Keratinocyte (primary cell): Measurements from ENCODE around the gene DPM2. TPM values are rescaled to one million over a fixed set of nuclear protein-coding genes. Genes with fewer than 3 reads are reported as not detected.

Source experiments
- DNase-seq: peaks from one replicate; pipeline ENCODE4 v3.0.0-alpha.2; 2011; ENCODE audit warnings: low read depth, missing footprints, low spot score
- FAIRE-seq: peaks from 2 replicates; lab custom pipeline; 2011; peaks lifted over from hg19 to GRCh38; lab: Jason Lieb, UNC
- H2AFZ ChIP-seq: 2 replicates; pipeline ENCODE4 v1.6.0; 2012; ENCODE audit warnings: low read length, control low read depth, inconsistent platforms; ENCODE audit not compliant: control insufficient read depth
- H3K27ac ChIP-seq: 2 replicates; pipeline ENCODE4 v1.5.1; 2011; ENCODE audit warnings: low read length; ENCODE audit not compliant: control insufficient read depth, insufficient read depth
- H3K27me3 ChIP-seq: 3 replicates; pipeline ENCODE4 v1.6.0; 2011; ENCODE audit warnings: low read length; ENCODE audit not compliant: control insufficient read depth, insufficient read depth; ENCODE audit errors: extremely low read depth
- H3K36me3 ChIP-seq, 2 experiments: 2 replicates in 1 of 2; 3 replicates in 1 of 2; pipeline ENCODE4 v1.5.1; 2011; ENCODE audit warnings: low read length in 2 of 2, mild to moderate bottlenecking in 1 of 2; ENCODE audit not compliant: control insufficient read depth in 2 of 2, insufficient read depth in 2 of 2; ENCODE audit errors: extremely low read depth in 1 of 2
- H3K4me1 ChIP-seq: 3 replicates; pipeline ENCODE4 v1.5.1; 2011; ENCODE audit warnings: low read length; ENCODE audit not compliant: control insufficient read depth, insufficient read depth; ENCODE audit errors: extremely low read depth
- H3K4me2 ChIP-seq: 3 replicates; pipeline ENCODE4 v1.6.0; 2011; ENCODE audit warnings: low read depth, low read length; ENCODE audit not compliant: control insufficient read depth, insufficient read depth; ENCODE audit errors: extremely low read depth
- H3K4me3 ChIP-seq, 3 experiments: fragments of 200-600 bp in 1 of 3; sonication (generic) in 1 of 3; 2 replicates in 2 of 3; 3 replicates in 1 of 3; pipeline ENCODE4 v1.5.1; 2011 to 2016; ENCODE audit warnings: low read length in 3 of 3, mild to moderate bottlenecking in 3 of 3, control low read depth in 2 of 3, inconsistent platforms in 1 of 3, low read depth in 1 of 3, mixed read lengths in 1 of 3, mixed run types in 1 of 3, moderate library complexity in 1 of 3; ENCODE audit not compliant: control insufficient read depth in 2 of 3, insufficient read depth in 2 of 3; ENCODE audit errors: extremely low read depth in 1 of 3
- H3K79me2 ChIP-seq: 2 replicates; pipeline ENCODE4 v1.6.0; 2012; ENCODE audit warnings: low read length; ENCODE audit not compliant: control insufficient read depth, insufficient read depth
- H3K9ac ChIP-seq: 3 replicates; pipeline ENCODE4 v1.6.0; 2011; ENCODE audit warnings: low read length; ENCODE audit not compliant: control insufficient read depth, insufficient read depth; ENCODE audit errors: extremely low read depth
- H3K9me1 ChIP-seq: 3 replicates; pipeline ENCODE4 v1.6.0; 2011; ENCODE audit warnings: low read length; ENCODE audit not compliant: control insufficient read depth, insufficient read depth; ENCODE audit errors: extremely low read depth
- H3K9me3 ChIP-seq: 2 replicates; pipeline ENCODE4 v1.5.1; 2012; ENCODE audit warnings: low read depth, low read length; ENCODE audit not compliant: control insufficient read depth
- H4K20me1 ChIP-seq: 3 replicates; pipeline ENCODE4 v1.6.0; 2011; ENCODE audit warnings: low read length; ENCODE audit not compliant: control insufficient read depth, insufficient read depth; ENCODE audit errors: extremely low read depth
- EZH2 ChIP-seq: IDR thresholded peaks from one replicate; pipeline ENCODE4 v1.6.1; 2012; ENCODE audit warnings: inconsistent platforms, mild to moderate bottlenecking, low read length, moderate library complexity
- dilution Hi-C: fragments of 300-500 bp; cut with MboI; formaldehyde crosslinking; loops from one replicate; pipeline ENCODE4 v1.7.0; 2020; ENCODE audit warnings: low sequenced_read_pairs; ENCODE audit not compliant: extremely low pct_ligation_motif_present
- polyA plus RNA-seq, 5 experiments: library from polyadenylated mRNA; depleted of rRNA in 3 of 5; stranded (reverse) in 3 of 5; stranded (forward) in 1 of 5; unstranded in 1 of 5; fragments of >200 nt; gene quantifications; 1 replicate in 1 of 5; 2 replicates in 3 of 5; 3 replicates in 1 of 5; pipeline versions ENCODE4 v1.2.1 to v1.2.3, GENCODE V29; 2011 to 2012; ENCODE audit warnings: missing spikeins in 2 of 5, low read depth in 1 of 5, low replicate concordance in 1 of 5
- TF ChIP-seq, protein P1 (sequence below), 3 experiments: IDR thresholded peaks in 1 of 3; conservative IDR thresholded peaks in 1 of 3; optimal IDR thresholded peaks in 1 of 3; 2 replicates in 2 of 3; 3 replicates in 1 of 3; pipeline versions ENCODE3 to v1.5.1; 2011; ENCODE audit warnings: low read length in 3 of 3, mild to moderate bottlenecking in 3 of 3, moderate library complexity in 2 of 3, control low read depth in 1 of 3, inconsistent platforms in 1 of 3; ENCODE audit not compliant: insufficient read depth in 2 of 3; ENCODE audit errors: extremely low read depth in 1 of 3

Gene DPM2
- polyA plus RNA-seq, 1 donor (not counting 4 experiments of a cell fraction or from before 2014, with no cell fraction given) = 31.1 TPM

DNA sequence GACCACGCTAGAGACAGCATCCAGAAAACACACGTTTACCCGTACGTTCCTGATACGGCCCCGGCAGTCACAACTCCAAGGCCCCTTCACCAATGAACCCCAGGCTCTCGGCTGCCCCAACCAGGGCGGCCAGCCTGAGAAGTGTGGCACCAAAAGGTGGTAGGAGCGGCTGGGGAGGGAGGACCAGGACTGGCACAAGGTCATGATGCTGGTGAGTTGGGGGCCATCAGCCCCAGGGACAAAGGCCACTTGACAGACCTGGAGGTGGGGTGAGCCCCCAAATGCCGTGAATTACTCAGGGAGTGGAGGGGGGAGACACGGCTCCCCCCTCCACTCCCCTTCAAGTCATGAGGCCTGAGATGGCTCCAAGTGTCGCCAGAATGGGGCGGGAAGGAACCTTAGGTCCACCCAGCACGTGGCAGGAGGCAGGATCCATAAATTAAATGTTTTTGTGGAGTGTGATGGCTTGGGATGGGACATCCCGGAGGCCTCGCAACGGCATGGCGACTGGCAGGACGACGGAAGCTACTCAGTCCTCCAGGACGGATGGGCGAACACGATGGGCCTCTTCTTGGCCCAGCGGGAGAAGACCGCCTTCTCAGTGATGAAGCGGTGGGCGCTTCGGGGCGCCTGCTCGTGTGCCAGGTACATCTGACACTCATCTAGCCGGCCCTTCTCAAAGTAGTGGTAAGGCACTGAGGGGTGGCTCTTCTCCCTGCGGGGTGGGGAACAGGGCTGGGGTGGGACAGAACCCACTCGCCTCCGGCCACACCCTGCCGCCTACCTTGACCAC, 29.6 kb downstream of the DPM2 start:
- Histone ChIP-seq H3K27ac (no peak overlapping the region), H3K4me3 (no peak overlapping the region), H4K20me1 (no peaks in the 10 kb centered on the region), H3K27me3 (no peaks in the 10 kb centered on the region), H3K4me1 (no peaks in the 10 kb centered on the region), H3K79me2 (no peaks in the 10 kb centered on the region), H3K4me2 (no peak overlapping the region), H3K9me1 (no peaks in the 10 kb centered on the region), H3K36me3 (peaks cover 0 to 4% of the 10 kb centered on the region in 2 experiments), H3K9me3 (no peaks in the 10 kb centered on the region), H3K9ac (no peak overlapping the region), H2AFZ (no peak overlapping the region)
- DNase-seq (no peak), FAIRE-seq (no peak)
- TF ChIP-seq, protein P1, sequence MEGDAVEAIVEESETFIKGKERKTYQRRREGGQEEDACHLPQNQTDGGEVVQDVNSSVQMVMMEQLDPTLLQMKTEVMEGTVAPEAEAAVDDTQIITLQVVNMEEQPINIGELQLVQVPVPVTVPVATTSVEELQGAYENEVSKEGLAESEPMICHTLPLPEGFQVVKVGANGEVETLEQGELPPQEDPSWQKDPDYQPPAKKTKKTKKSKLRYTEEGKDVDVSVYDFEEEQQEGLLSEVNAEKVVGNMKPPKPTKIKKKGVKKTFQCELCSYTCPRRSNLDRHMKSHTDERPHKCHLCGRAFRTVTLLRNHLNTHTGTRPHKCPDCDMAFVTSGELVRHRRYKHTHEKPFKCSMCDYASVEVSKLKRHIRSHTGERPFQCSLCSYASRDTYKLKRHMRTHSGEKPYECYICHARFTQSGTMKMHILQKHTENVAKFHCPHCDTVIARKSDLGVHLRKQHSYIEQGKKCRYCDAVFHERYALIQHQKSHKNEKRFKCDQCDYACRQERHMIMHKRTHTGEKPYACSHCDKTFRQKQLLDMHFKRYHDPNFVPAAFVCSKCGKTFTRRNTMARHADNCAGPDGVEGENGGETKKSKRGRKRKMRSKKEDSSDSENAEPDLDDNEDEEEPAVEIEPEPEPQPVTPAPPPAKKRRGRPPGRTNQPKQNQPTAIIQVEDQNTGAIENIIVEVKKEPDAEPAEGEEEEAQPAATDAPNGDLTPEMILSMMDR (optimal IDR thresholded peaks at IDR 0.05 in 1 of 3, IDR thresholded peaks at IDR 0.05 in 1 of 3, conservative IDR thresholded peaks at IDR 0.05 in 1 of 3; ENCODE audit: extremely low read depth in 1 of 3, insufficient read depth in 2 of 3, low read length in 3 of 3) = no peak
- dilution Hi-C loops = no loop called here

DNA sequence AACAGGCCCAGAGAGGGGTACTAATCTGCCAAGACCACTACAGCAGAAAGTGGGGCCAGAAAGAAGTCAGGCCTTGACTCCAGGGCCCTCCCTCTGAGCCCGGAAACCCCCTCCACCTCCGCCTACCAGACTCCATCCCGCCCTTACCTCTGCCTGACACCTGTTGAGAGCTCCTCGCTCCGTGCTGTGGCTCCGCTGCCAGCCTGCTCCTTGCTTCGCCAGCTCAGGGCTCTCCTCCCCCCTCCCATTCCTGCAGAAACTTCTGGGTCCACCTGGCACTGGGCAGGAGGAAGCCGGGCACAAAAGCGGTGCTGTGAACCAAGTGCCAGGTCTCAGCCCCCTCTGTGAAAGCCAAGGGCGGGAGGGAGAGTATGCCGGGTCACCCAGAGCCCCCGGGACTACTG, 31.9 kb downstream of the DPM2 start:
- H4K20me1 ChIP-seq = no peaks in the 10 kb centered on the region
- H3K4me2 ChIP-seq = no peak overlapping the region
- H3K4me1 ChIP-seq = no peaks in the 10 kb centered on the region
- no peaks in the 10 kb centered on the region for H3K9me3 ChIP-seq
- FAIRE-seq (no peak), DNase-seq (no peak)
- no peak overlapping the region for H2AFZ ChIP-seq
- H3K9me1 ChIP-seq = no peaks in the 10 kb centered on the region
- H3K36me3 ChIP-seq = no peaks in the 10 kb centered on the region
- no peak overlapping the region for H3K4me3 ChIP-seq
- H3K27me3 ChIP-seq = no peaks in the 10 kb centered on the region
- no peak overlapping the region for H3K27ac ChIP-seq
- no peaks in the 10 kb centered on the region for H3K79me2 ChIP-seq
- dilution Hi-C loops = no loop called here
- H3K9ac ChIP-seq = no peak overlapping the region
- TF ChIP-seq, protein P1 (optimal IDR thresholded peaks at IDR 0.05 in 1 of 3, IDR thresholded peaks at IDR 0.05 in 1 of 3, conservative IDR thresholded peaks at IDR 0.05 in 1 of 3; ENCODE audit: extremely low read depth in 1 of 3, insufficient read depth in 2 of 3, low read length in 3 of 3) = no peak
- TF ChIP-seq EZH2 = no peak
